NT2/D1 (cell line): ENCODE measurements around the gene MPP3.

Experiments used
- DNase-seq: peaks from one replicate; pipeline ENCODE4 v3.0.0-alpha.2; 2011; ENCODE audit warnings: low read depth, low spot score
- H3K27me3 ChIP-seq: 2 replicates; pipeline ENCODE4 v1.6.0; 2011; ENCODE audit warnings: mild to moderate bottlenecking; ENCODE audit not compliant: insufficient read length, insufficient read depth
- H3K36me3 ChIP-seq: 2 replicates; pipeline ENCODE4 v1.6.1; 2011; ENCODE audit warnings: mild to moderate bottlenecking, low read length, mixed read lengths; ENCODE audit not compliant: insufficient read depth, insufficient read length
- H3K4me1 ChIP-seq: 2 replicates; pipeline ENCODE4 v1.5.1; 2011; ENCODE audit not compliant: insufficient read depth, insufficient read length
- H3K4me3 ChIP-seq: 2 replicates; pipeline ENCODE4 v1.5.1; 2011; ENCODE audit warnings: low read depth; ENCODE audit not compliant: insufficient read length
- H3K9ac ChIP-seq: 2 replicates; pipeline ENCODE4 v1.6.0; 2011; ENCODE audit warnings: low read depth; ENCODE audit not compliant: insufficient read length
- H3K9me3 ChIP-seq: 2 replicates; pipeline ENCODE4 v1.5.1; 2011; ENCODE audit warnings: mild to moderate bottlenecking, low read length; ENCODE audit not compliant: insufficient read depth
- SUZ12 ChIP-seq: IDR thresholded peaks from 2 replicates; pipeline ENCODE4 v1.6.1; 2011; ENCODE audit not compliant: insufficient read length, insufficient read depth; ENCODE audit errors: extremely low read depth
- YY1 ChIP-seq: IDR thresholded peaks from 2 replicates; pipeline ENCODE4 v1.6.1; 2011; ENCODE audit not compliant: insufficient read length, insufficient read depth
- ZNF274 ChIP-seq: IDR thresholded peaks from 2 replicates; pipeline ENCODE4 v1.6.1; 2011; ENCODE audit warnings: mild to moderate bottlenecking, low read depth, low read length

The MPP3 gene

DNA sequence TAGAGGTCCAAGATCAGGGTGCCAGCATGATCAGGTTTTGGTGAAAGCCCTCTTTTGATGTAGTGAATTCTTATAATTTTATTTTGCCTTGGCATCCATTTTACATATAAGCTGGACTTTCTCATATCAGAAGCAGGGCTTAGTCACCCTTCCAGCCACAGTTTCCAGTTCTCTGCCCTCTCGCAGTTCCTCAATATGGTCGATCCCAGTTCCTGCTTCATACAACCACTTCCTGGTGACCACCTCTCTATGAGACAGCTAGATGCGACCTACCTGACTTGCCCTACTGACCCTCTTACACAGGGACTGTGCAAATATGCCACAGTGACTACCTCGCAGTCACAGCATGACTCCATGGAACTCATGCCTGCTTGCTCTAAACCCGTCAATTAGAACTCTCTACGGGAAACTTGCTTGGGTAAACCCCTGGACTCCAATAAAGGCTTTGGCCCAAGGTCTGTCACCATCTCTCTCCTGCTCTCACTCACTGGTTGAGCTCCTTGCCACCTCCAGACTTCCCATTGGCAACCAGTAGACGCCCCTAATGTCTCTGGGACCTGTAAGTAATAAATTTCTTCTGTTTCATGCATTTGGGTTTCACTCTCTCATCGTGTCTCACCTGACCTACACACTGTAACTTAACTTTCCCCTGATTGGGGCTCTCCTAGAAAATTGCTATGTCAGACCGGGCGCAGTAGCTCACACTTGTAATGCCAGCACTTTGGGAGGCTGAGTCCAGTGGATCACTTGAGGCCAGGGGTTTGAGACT lies 35.5 kb upstream of the MPP3 start:
- H3K9me3 ChIP-seq = no peaks in the 10 kb centered on the region
- no peak for TF ChIP-seq ZNF274
- no peak for TF ChIP-seq YY1
- no peak for TF ChIP-seq SUZ12

DNA sequence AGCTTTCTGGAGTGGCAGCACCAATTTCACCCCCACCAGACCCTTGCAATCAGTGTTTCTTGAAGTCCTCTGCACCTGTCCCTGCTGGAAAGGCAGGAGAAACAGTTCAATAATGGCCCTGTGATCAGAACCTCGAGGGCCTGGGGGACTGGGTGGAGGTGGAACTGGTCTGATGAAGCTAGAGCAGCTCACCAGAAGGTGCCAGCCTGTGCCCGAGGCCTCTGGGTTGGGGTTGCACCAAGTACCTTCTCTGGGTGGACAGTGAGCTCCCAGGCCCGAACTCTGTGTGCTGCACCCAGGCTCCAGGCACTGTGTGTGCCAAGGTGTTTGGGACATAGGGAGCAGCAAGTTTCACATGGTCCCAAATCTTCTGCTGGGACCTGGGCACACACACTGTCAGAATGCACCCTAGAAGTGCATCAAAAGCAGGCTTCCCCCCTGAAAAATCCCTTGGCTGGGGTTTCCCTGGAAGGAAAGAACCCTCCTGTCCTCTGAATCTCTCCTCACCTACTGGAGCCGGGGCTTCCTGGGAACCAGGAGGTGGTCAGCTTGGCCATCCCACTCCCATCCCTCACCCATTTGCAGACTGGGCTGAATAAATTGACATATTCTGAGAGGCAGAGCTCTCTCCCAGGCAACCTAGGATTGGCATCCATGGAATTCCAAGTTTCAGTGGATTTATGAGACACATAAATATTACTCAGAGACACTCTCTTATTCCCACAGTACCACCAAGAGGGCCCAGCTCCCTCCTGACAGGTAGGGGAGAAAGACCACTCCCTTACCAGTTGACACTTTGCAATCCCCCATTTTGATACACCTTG lies 31.4 kb upstream of the MPP3 start:
- no peak for DNase-seq
- H3K9ac ChIP-seq = no peak overlapping the region
- no peaks in the 10 kb centered on the region for H3K4me1 ChIP-seq
- no peak overlapping the region for H3K4me3 ChIP-seq
- H3K9me3 ChIP-seq = no peaks in the 10 kb centered on the region
- TF ChIP-seq SUZ12 (no peak), YY1 (no peak), ZNF274 (no peak)
- H3K36me3 ChIP-seq = no peaks in the 10 kb centered on the region
- no peaks in the 10 kb centered on the region for H3K27me3 ChIP-seq

More for the DNA sequence above, 35.5 kb upstream of the MPP3 start:
- H3K4me3 ChIP-seq = no peak overlapping the region
- no peak for DNase-seq
- H3K36me3 ChIP-seq = no peaks in the 10 kb centered on the region
- no peaks in the 10 kb centered on the region for H3K27me3 ChIP-seq
- H3K4me1 ChIP-seq = no peaks in the 10 kb centered on the region
- no peak overlapping the region for H3K9ac ChIP-seq

DNA sequence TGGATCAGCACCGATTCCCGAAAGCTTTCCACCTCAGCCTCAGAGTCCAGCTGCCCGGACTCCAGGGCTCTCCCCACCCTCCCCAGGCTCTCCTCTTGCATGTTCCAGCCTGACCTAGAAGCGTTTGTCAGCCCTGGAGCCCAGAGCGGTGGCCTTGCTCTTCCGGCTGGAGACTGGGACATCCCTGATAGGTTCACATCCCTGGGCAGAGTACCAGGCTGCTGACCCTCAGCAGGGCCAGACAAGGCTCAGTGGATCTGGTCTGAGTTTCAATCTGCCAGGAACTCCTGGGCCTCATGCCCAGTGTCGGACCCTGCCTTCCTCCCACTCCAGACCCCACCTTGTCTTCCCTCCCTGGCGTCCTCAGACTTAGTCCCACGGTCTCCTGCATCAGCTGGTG lies 29.0 kb upstream of the MPP3 start:
- no peaks in the 10 kb centered on the region for H3K36me3 ChIP-seq
- H3K4me1 ChIP-seq = peaks cover 8% of the 10 kb centered on the region
- TF ChIP-seq YY1 = no peak
- no peaks in the 10 kb centered on the region for H3K9me3 ChIP-seq
- no peak overlapping the region for H3K4me3 ChIP-seq
- H3K27me3 ChIP-seq = no peaks in the 10 kb centered on the region
- no peak for DNase-seq
- H3K9ac ChIP-seq = no peak overlapping the region

DNA sequence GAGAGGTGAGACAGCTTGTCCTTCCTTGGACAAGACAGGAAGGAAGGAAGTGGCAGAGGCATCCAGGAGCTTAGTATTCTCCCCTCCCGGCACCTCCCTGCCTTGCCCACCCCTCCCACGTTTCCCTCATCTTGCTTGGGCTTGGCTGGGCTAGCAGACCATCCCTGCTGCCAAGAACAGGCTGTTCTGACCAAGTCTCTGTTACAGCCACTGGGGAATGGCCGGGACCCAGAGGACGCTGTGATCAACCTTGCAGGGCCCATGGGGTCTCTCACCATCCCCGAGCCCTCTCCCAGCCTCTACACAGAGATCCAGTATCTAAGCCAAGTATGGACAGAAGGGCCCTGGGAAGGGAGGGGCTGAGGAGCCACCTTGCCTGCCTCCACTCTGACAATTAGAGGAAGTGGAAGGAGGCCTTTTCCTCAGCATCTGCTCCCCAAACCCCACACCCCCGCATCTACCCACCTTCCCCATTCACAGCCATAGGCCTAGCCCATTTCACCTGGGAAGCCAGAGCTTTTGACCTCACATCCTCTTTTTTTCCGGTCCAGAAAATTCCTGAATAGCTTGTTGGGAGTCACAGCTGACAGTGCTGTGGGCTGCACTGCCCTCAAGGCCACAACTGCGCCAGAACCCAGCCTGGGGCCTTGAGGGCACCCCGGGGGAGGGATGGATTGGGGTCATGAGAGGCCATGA lies 28.1 kb upstream of the MPP3 start:
- no peak for TF ChIP-seq YY1
- no peak for TF ChIP-seq SUZ12
- TF ChIP-seq ZNF274 = no peak
- Histone ChIP-seq H3K4me1 (peaks cover 8% of the 10 kb centered on the region), H3K4me3 (no peak overlapping the region), H3K9me3 (no peaks in the 10 kb centered on the region), H3K36me3 (no peaks in the 10 kb centered on the region), H3K27me3 (peaks cover 3% of the 10 kb centered on the region), H3K9ac (no peak overlapping the region)
- DNase-seq = no peak

DNA sequence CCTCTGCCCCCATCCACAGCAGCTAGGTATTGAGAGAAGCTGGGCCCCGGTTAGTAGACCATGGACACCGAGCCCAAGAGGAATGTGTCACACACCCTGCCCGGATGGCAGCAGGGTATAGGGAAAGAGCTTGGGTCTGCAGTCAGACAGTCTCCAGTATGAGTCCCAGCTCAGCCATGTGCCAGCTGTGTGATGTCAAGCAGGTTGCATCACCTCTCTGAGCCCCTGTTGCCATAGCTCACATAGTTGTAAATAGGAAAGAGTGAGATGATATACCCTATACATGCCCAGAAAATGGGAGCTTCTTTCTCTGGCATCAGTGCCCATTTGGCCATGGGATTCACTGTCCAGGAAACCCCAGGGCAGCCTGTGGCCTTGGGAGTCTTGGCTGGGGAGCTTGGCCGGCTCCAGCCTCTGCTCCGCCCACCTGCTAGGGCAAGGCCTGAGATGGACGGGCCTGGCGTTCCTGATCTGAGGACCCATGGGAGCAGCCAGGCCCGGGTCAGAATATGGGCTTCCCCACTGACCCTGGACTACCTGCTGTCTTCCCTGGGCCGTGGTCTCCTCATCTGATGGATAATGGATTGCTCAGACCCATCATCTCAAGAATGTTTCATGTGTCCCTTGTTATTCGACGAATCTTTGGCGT lies 27.3 kb upstream of the MPP3 start:
- no peak overlapping the region for H3K9ac ChIP-seq
- peaks cover 3% of the 10 kb centered on the region for H3K27me3 ChIP-seq
- TF ChIP-seq ZNF274 = no peak
- no peak for TF ChIP-seq YY1
- no peak for TF ChIP-seq SUZ12
- no peak for DNase-seq
- H3K9me3 ChIP-seq = no peaks in the 10 kb centered on the region
- no peaks in the 10 kb centered on the region for H3K36me3 ChIP-seq
- no peak overlapping the region for H3K4me3 ChIP-seq
- peaks cover 8% of the 10 kb centered on the region for H3K4me1 ChIP-seq

DNA sequence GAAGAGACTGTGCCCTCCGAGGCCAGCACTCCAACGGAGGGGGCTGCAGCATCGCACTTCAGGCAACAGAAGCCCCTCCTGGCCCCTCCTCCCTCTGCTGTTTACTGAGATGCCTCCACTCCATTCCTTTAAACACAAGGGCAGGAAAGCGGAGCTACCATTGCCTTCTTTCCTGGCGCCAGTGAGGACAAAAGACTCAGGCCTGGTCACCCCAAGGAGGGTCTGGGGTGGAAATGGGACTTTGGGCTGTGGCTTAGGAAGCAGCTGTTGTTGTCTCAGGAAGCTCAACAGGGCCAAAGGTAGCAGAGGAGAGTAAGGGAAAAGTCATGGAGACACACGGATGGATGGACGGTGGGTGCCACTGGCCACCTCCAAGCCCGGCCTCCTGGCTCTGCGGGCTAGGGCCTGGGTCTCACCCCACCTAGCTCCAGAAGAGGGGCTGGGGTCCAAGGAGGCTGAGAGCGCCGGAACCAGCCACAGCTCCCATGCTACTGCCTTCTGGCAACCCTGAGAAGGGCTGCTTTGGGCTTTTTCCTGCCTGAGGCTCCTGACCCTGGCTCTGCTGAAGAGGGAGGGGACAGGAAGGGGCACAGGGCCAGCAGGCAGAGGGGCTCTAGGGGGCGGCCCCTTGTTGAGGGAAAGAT lies 25.1 kb upstream of the MPP3 start:
- peaks cover 3% of the 10 kb centered on the region for H3K27me3 ChIP-seq
- H3K4me3 ChIP-seq = no peak overlapping the region
- DNase-seq = no peak
- no peak for TF ChIP-seq SUZ12
- TF ChIP-seq ZNF274 = no peak
- no peak for TF ChIP-seq YY1
- peaks cover 10% of the 10 kb centered on the region for H3K4me1 ChIP-seq
- H3K9ac ChIP-seq = no peak overlapping the region
- H3K9me3 ChIP-seq = no peaks in the 10 kb centered on the region
- no peaks in the 10 kb centered on the region for H3K36me3 ChIP-seq
